Germinal center (tissue), 1 donor: ENCODE measurements around the gene POLR1H.

ENCODE experiments used
- DNase-seq: peaks from one replicate; pipeline ENCODE4 v3.0.0; 2012; ENCODE audit warnings: mixed read lengths, low spot score

POLR1H gene

GRCh38 chr6:30062471-30063178, 1.6 kb downstream of the POLR1H start:
- DNase-seq: no peak

DNA sequence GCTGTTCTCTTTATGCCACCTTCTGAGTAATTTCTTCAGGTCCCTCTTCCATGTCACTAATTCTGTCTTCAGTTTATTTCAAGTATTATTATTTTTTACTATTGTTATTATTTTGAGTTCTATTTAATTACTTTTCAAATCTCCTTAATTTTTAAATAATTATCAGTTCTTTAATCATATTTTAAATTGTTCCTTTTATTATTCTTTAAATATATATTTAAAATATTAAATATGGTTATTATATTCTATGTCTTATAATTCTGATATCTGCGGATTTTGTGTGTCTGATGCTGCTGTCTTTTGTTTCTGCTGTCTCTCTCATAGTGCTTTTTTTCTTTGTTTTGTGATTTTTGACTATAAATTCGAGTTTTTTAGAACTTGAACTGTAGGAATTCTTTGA, 2.2 kb downstream of the POLR1H start:
- no peak for DNase-seq

- DNase-seq: no peak
Observed at GRCh38 chr6:30066082-30066481, 5.0 kb downstream of the POLR1H start.

DNA sequence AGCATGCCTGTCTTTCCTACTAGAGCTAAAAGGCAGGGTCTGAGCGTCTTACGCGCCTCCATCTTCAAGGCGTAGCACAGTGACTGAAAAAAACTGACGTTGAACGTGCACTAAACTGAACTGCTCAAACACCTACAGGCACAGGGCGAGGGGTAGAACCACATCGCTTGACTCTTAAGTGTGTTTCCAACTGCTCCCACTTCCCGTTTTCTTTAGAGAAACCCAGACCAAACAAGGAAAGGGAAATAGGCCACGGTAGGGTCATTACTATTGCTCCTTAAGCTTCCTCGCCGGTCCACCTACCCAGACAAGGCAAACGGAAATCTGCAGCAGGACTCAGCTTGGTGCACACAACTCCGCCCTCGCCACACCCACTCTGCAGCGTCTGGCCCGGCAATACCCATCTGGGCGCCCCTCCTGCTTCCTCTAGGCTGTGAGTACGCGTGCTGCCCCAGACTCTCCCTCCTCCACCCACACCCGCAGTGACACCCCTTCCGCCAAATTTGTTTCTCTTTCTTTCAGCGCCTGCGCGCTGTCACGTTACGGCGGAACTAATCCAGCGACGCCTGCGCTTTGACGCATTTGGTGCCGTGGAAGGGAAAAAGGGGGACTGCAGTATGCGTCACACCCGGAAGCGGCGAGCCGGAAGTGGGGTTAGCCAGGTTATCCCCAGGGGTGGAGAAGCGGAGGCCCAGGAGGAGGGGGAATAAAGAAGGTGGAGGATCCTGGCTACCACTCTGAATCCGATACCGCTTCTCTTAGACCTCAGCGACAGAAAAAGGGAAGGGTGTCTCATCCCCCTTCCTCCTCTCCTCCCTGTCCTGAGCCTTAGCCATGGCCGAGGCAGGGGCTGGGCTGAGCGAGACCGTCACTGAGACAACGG, 5.8 kb downstream of the POLR1H start, which contains the start of gene PPP1R11:
Gene PPP1R11, plus strand, starts transcription at position 622 of the 883 bp plus-strand sequence. Its CDS starts 213 bp downstream, at position 835.
- peak; percentile 95 for DNase-seq

- DNase-seq: no peak
Observed at GRCh38 chr6:30067460-30068139, 6.5 kb downstream of the POLR1H start.

GRCh38 chr6:30071081-30071818, 10.2 kb downstream of the POLR1H start:
- no peak for DNase-seq

- DNase-seq: no peak
Observed at GRCh38 chr6:30071858-30072257, 10.8 kb downstream of the POLR1H start.

DNA sequence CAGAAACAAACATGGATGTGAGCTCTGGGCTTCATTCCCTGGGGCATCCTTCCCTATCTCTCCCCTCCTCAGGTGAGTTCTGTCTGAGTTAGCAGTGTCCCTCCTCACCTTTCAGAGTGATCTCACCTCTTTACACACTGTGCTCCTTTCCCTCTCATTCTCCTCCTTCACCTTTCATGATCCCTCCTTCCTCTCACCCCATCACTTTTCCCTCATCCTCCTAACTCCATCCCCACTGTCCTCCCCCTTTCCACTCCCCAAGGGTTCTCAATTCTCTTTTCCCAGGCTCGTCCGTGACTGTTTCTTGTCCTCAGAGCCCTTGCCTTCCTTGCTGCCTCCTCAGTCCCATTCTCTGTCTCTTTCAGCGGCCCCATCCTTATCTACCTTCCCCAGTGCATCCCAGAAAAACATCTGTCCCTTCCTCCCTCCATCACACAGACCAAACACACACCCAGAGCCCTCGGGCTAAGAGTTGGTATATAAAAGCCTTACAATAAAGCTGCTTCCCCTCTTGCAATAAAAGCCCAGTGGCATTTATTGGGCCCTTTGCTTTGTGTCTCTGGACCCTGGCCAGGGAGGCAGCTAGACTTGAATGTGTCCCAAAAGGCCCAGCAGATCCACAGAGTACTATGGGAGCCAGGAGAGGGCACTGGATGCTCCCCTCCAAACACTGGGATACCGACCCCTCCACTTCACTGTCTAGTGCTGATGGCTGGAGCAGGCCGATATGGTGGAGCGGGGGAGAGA, 12.6 kb downstream of the POLR1H start:
- no peak for DNase-seq

DNA sequence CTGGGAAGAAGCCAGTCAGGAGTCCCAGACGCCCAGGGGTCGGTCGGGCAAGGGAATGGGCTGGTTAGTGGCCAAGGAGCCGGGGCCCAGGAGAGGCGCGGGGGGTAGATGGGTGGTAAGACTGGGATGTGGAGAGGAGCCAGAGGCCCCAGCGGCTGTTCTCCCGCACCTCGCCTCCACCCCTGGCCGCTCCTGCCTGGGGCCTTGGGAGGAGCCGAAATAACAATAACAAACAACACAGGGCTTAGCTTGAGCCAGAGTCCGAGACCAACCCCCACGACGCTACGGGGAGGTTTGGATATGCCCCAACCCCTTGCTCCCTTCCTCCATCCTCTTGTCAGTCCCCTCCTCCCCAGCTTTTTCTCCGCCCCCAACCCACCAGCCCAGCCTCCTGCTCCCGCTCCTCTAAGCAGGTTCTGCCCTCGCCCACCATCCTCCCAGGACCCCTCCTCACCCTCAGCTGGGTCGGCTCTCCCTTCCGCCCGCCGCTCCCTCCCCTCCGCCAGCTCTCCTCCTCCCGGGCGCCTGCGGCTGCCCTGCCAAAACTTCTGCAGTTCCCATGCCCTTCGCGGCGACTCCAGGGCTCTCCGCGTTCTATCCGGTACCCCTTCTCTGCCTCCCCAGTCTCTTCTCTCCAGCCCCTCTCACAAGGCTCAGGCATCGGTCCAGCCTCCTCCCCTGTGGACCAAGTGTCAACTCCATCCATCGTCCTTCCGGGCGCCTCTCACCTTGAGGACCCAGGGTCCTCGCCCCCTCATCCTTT, 13.4 kb downstream of the POLR1H start:
- no peak for DNase-seq

DNA sequence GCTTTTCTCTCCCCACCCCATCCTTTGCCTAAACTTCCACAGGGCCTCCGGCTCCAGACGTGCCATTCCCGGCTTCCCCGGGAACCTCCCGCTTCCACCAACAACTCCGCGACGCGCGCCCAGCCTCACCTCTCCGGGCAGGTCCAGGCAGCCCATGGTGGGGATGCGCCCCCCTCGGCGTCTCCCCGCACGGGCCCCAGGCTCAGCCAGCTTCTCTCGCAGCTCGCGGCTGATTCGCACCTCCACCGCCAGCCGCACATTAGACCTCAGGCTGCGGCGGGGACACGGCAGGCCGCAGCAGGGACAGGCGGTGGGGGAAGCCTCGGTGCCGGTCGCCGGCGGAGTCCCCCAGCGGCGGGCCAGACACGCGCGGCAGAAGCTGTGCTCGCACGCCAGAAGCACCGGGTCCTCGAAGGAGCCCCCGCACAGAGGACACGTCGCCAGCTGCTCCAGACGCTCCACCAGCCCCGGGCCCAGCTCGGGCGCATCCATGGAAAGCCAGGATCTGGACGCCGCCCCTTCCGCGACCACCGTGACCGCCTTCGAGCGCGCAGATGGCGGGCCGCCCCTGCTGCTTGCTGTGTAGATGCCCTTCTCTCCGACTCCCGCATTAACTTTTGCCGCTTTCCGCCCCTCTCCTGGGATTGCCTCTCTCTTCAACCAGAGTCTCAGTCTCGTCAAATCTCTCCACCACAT, 14.2 kb downstream of the POLR1H start, which contains the start of gene RNF39:
Gene RNF39, minus strand, starts transcription at position 676 of the 696 bp plus-strand sequence. Its CDS starts 184 bp downstream, at position 492.
- no peak for DNase-seq

DNA sequence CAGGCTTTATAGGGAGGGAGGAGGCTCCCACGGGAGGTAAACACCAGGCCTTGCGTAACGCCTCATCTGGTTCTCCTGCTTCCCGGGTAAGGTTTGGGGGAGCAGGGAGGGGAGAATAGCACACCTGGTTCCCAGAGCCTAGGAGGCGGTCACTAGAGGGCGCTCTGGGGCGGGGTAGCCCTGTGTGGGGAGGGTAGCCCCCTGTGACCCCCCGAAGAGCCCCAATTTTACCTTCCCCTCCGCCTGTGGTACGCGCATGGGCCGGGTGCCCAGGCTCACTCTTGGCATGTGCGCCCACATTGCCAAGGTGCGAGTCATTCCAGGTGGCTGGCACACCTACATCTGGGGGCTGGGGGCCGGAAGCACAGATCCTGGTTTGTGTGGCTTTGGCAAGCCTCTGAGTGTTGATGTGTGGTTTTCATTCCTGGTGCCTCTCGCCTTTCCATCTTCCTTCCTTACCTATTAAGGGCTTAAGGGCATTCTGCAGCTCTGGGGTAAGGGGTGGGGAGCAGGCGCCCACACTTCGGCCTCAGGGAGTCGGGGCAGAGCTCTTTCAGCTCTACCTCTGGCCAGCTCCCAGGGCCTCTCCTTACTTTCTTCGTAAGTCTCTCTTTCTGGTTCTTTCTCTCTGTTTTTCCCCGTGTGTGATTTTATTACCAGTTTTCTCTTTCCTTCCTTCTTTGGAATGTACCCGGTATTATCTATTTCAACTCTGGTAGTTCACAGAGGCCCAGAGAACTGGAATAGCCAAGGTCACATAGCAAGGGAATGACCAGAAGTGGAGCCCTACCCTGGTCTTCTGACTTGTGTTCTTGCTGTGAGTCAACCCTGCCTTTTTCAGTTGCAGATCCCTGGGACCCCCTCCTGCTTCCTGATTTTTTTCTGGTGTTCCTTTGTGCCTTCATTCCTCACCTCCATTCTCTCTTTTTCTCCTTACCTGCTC, 15.0 kb downstream of the POLR1H start:
- DNase-seq: no peak

GRCh38 chr6:30077218-30077617, 16.2 kb downstream of the POLR1H start:
- DNase-seq: no peak

- DNase-seq: no peak
Observed at GRCh38 chr6:30087876-30088275, 26.8 kb downstream of the POLR1H start.

GRCh38 chr6:30091577-30092381, 30.7 kb downstream of the POLR1H start:
- DNase-seq: no peak

DNA sequence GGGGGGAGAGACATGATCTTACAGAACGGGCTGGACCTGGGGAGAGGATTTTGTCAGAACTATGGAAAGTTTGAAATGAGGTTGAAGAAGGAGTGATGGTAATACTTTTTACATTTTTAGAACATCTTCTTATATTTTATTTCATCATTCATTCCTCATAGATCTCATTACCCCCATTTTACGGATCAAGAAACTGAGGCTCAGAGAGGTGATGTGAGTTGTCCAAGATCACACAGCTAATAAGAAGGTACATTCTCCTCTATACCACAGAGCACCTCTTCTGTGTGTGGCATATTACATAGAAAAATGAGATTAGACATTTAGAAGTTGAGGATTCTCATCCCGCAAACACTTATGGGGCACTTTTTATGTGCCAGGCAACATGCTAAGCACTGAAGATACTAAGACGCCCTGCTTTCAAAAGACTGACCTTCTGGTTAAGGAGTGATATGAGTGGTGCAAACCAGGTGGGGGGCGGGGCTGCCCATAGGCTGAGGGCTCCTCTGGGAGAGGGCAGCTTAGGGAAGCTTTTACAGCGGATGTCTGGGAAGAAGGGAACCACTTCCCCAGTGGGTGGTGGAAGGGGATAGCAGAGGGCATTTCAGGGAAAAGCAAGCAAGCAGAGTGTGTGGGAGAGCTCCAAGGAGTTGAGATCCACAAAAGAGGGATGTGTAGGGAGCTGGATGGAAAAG, 31.9 kb downstream of the POLR1H start:
- DNase-seq: no peak

GRCh38 chr6:30093951-30094661, 33.0 kb downstream of the POLR1H start:
- DNase-seq: no peak
